KMS-11 (cell line): Measurements from ENCODE around the gene ANXA8L1.
"Not testable (repeated sequence)": the region's sequence is repeated elsewhere in the genome, so short reads cannot be mapped to it uniquely, and the experiment has no call there.

Experiments used
- H2AFZ ChIP-seq: fragments of 200-600 bp; sonication (generic); 2 replicates; pipeline ENCODE4 v1.6.1; 2016; ENCODE audit warnings: antibody characterized with exemption, mixed run types, low read depth
- H3K27ac ChIP-seq: fragments of 200-600 bp; sonication (generic); 2 replicates; pipeline ENCODE4 v1.6.1; 2016; ENCODE audit warnings: mild to moderate bottlenecking, mixed run types
- H3K27me3 ChIP-seq: fragments of 200-600 bp; sonication (generic); 2 replicates; pipeline ENCODE4 v1.6.1; 2017; ENCODE audit warnings: mild to moderate bottlenecking, low read depth, mixed run types, moderate library complexity; ENCODE audit not compliant: insufficient read depth
- H3K36me3 ChIP-seq: fragments of 200-600 bp; sonication (generic); 2 replicates; pipeline ENCODE4 v1.6.1; 2017; ENCODE audit warnings: mild to moderate bottlenecking, mixed run types; ENCODE audit not compliant: insufficient read depth
- H3K4me1 ChIP-seq: fragments of 200-600 bp; sonication (generic); 2 replicates; pipeline ENCODE4 v1.6.1; 2016; ENCODE audit warnings: mild to moderate bottlenecking, low read depth, mixed run types; ENCODE audit not compliant: poor library complexity, severe bottlenecking
- H3K4me2 ChIP-seq: fragments of 200-600 bp; sonication (generic); 2 replicates; pipeline ENCODE4 v1.7.0; 2016; ENCODE audit warnings: mild to moderate bottlenecking, mixed run types
- H3K4me3 ChIP-seq: fragments of 200-600 bp; sonication (generic); IDR thresholded peaks from 2 replicates; pipeline ENCODE4 v1.6.1; 2017; ENCODE audit warnings: low read depth, low read length, mixed read lengths; ENCODE audit not compliant: insufficient read depth
- H3K79me2 ChIP-seq: fragments of 200-600 bp; sonication (generic); 2 replicates; pipeline ENCODE4 v1.6.1; 2016; ENCODE audit warnings: low read depth, mixed run types; ENCODE audit not compliant: insufficient read depth
- H3K9ac ChIP-seq: fragments of 200-600 bp; sonication (generic); 2 replicates; pipeline ENCODE4 v1.6.1; 2016; ENCODE audit warnings: mild to moderate bottlenecking, mixed run types
- H4K20me1 ChIP-seq: fragments of 200-600 bp; sonication (generic); 2 replicates; pipeline ENCODE4 v1.6.1; 2016; ENCODE audit warnings: mild to moderate bottlenecking, mixed run types; ENCODE audit not compliant: insufficient read depth
- TF ChIP-seq, protein P1 (sequence below): fragments of 200-600 bp; sonication (generic); conservative IDR thresholded peaks from 2 replicates; pipeline ENCODE4 v1.6.1; 2017; ENCODE audit warnings: low read depth, mild to moderate bottlenecking, antibody characterized with exemption, low read length, moderate library complexity, mixed read lengths

Gene ANXA8L1, protein sequence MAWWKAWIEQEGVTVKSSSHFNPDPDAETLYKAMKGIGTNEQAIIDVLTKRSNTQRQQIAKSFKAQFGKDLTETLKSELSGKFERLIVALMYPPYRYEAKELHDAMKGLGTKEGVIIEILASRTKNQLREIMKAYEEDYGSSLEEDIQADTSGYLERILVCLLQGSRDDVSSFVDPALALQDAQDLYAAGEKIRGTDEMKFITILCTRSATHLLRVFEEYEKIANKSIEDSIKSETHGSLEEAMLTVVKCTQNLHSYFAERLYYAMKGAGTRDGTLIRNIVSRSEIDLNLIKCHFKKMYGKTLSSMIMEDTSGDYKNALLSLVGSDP

DNA sequence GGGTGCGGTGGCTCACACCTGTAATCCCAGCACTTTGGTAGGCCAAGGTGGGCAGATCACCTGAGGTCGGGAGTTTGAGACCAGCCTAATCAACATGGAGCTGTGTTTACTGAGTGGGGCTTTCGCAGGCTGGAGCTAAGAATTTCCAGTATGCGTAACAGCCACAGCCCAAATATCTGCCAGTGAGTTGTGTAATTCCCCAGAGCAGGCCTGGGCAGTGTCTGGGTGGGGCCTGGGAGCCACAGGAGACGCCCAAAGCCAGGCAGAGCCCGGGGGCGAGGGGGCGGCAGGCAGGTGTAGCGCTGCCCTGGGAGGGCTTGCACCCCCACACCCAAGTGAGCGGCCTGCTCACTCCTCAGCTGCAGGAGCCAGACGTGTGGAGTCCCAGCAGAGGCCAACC, at the start of gene ANXA8L1:
TSS of gene ANXA8L1 (plus strand) at position 371 of the 400 bp plus-strand sequence. CDS start 76 bp downstream, outside the sequence.
- H3K4me3 ChIP-seq, H4K20me1 ChIP-seq, H3K79me2 ChIP-seq, H3K27ac ChIP-seq, H3K27me3 ChIP-seq, H3K9ac ChIP-seq, H2AFZ ChIP-seq, H3K4me2 ChIP-seq, H3K36me3 ChIP-seq, H3K4me1 ChIP-seq: not testable (repeated sequence)

DNA sequence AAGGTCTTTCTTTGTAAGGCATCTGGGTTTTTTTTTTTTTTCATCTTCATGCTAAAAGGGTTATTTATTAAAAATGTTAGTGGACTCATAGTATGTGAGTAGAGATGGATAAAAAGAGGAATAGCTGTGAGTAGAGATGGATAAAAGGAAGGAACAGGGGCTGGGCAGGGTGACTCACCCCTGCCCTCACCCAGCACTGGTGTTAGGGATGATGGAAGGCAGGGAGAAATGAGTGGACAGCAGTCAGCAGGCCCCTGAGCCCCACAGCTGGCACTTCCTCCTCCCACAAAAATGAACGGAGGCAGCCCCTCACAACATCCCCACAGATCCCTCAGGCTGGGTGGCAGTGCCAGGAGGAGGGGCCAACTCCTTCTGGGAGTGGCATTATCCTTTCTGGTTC, 49.5 kb upstream of the ANXA8L1 start:
- H3K79me2 ChIP-seq: no peaks in the 10 kb centered on the region
- no peaks in the 10 kb centered on the region for H3K27me3 ChIP-seq
- H3K4me3 ChIP-seq: no peak overlapping the region
- no peaks in the 10 kb centered on the region for H3K36me3 ChIP-seq
- H2AFZ ChIP-seq: no peak overlapping the region
- no peaks in the 10 kb centered on the region for H4K20me1 ChIP-seq
- TF ChIP-seq, protein P1, sequence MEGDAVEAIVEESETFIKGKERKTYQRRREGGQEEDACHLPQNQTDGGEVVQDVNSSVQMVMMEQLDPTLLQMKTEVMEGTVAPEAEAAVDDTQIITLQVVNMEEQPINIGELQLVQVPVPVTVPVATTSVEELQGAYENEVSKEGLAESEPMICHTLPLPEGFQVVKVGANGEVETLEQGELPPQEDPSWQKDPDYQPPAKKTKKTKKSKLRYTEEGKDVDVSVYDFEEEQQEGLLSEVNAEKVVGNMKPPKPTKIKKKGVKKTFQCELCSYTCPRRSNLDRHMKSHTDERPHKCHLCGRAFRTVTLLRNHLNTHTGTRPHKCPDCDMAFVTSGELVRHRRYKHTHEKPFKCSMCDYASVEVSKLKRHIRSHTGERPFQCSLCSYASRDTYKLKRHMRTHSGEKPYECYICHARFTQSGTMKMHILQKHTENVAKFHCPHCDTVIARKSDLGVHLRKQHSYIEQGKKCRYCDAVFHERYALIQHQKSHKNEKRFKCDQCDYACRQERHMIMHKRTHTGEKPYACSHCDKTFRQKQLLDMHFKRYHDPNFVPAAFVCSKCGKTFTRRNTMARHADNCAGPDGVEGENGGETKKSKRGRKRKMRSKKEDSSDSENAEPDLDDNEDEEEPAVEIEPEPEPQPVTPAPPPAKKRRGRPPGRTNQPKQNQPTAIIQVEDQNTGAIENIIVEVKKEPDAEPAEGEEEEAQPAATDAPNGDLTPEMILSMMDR: no peak
- no peak overlapping the region for H3K9ac ChIP-seq
- no peak overlapping the region for H3K4me2 ChIP-seq
- no peak overlapping the region for H3K27ac ChIP-seq
- no peaks in the 10 kb centered on the region for H3K4me1 ChIP-seq

DNA sequence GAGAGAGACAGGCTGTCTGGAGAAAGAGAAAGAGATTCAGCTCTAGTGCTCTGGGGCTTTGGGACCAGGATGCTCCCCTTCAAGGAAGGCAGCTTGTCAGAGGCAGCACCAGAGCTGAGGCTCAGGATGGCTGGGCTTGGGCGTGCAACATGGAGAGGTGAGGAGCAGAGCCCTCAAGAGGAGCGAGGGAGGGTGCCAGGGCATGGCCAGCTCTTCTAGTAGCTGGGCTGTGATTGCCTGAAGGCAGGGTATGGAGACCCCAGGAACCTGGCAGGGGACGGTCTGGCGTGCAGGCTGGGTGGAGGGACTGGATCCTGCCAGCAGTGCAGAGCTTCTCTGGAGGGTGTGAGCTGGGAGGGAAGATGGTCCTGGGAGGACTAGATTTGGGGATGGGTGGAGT, 48.6 kb upstream of the ANXA8L1 start:
- no peak overlapping the region for H3K4me3 ChIP-seq
- no peak overlapping the region for H3K9ac ChIP-seq
- no peaks in the 10 kb centered on the region for H3K36me3 ChIP-seq
- H3K79me2 ChIP-seq: no peaks in the 10 kb centered on the region
- TF ChIP-seq, protein P1: no peak
- H4K20me1 ChIP-seq: no peaks in the 10 kb centered on the region
- no peak overlapping the region for H3K4me2 ChIP-seq
- H3K27ac ChIP-seq: no peak overlapping the region
- H2AFZ ChIP-seq: no peak overlapping the region
- H3K27me3 ChIP-seq: no peaks in the 10 kb centered on the region
- H3K4me1 ChIP-seq: no peaks in the 10 kb centered on the region

DNA sequence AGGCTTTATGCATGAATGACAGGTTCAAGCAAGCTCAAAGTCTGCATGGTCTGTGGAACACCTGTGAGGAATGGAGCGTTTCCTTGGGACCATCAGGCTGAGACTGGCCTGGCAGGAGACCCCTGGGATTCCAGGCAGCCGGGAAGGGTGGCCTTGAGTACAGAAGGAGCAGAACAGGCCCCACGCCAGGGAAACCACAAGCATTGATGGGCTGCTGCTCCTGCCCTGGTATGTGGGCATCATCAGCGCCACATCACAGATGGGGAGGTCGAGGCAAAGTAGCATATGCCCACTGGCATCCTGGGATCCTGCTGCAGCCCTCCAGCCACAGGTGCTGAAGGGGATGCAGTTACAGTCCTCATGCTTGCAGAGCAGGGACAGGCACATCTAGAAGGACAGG, 47.9 kb upstream of the ANXA8L1 start:
- Histone ChIP-seq H2AFZ (no peak overlapping the region), H3K4me1 (no peaks in the 10 kb centered on the region), H4K20me1 (no peaks in the 10 kb centered on the region), H3K4me2 (no peak overlapping the region), H3K79me2 (no peaks in the 10 kb centered on the region), H3K27me3 (no peaks in the 10 kb centered on the region), H3K4me3 (no peak overlapping the region), H3K27ac (no peak overlapping the region), H3K36me3 (no peaks in the 10 kb centered on the region), H3K9ac (no peak overlapping the region)
- TF ChIP-seq, protein P1: no peak
